HEK293 (cell line): ENCODE measurements around the gene NUP85.

ENCODE experiments used
- CTCF ChIA-PET: fragments of 350-600 bp; formaldehyde crosslinking; extraction: SDS; loops from one replicate; lab custom pipeline; 2021; ENCODE audit warnings: antibody characterized with exemption; lab: Yijun Ruan, JAX
- POLR2A ChIA-PET: fragments of 300-600 bp; formaldehyde crosslinking; extraction: SDS; loops from one replicate; lab custom pipeline; 2020; ENCODE audit warnings: antibody characterized with exemption, inconsistent platforms; lab: Yijun Ruan, JAX
- H3K27ac ChIP-seq: fragments of 200-500 bp; sonication (Bioruptor generic); 2 replicates; pipeline ENCODE4 v1.5.1; 2014; ENCODE audit warnings: low read depth, low read length, control low read depth, inconsistent platforms; ENCODE audit errors: extremely low read depth
- H3K36me3 ChIP-seq, 2 experiments: fragments of 200-500 bp in 1 of 2; sonication (Bioruptor generic) in 1 of 2; 1 replicate in 1 of 2; 2 replicates in 1 of 2; pipeline ENCODE4 v1.5.1; 2014 to 2017; ENCODE audit warnings: inconsistent platforms in 2 of 2, low read length in 2 of 2; ENCODE audit not compliant: control insufficient read depth in 2 of 2, insufficient read depth in 1 of 2
- H3K4me1 ChIP-seq: fragments of 200-500 bp; sonication (Bioruptor generic); 2 replicates; pipeline ENCODE4 v1.5.1; 2014; ENCODE audit warnings: mild to moderate bottlenecking, low read length, inconsistent platforms; ENCODE audit not compliant: control insufficient read depth, insufficient read depth
- H3K4me3 ChIP-seq: 2 replicates; pipeline ENCODE4 v1.5.1; 2011; ENCODE audit warnings: low read depth, mild to moderate bottlenecking, control low read depth, low read length, moderate library complexity
- H3K9me3 ChIP-seq: fragments of 200-500 bp; sonication (Bioruptor generic); 2 replicates; pipeline ENCODE4 v1.5.1; 2014; ENCODE audit warnings: low read depth, low read length, inconsistent platforms; ENCODE audit not compliant: control insufficient read depth, insufficient read depth
- GLIS2 ChIP-seq: fragments of 450-650 bp; formaldehyde crosslinking; IDR thresholded peaks from 2 replicates; pipeline ENCODE4 v1.5.1; 2016; ENCODE audit warnings: missing biosample characterization, missing genetic modification characterization
- HIC1 ChIP-seq: fragments of 450-650 bp; formaldehyde crosslinking; IDR thresholded peaks from 2 replicates; pipeline ENCODE4 v1.5.1; 2016; ENCODE audit warnings: missing biosample characterization, missing genetic modification characterization
- SP3 ChIP-seq: fragments of 450-650 bp; formaldehyde crosslinking; IDR thresholded peaks from 2 replicates; pipeline ENCODE4 v1.5.1; 2016; ENCODE audit warnings: missing biosample characterization, missing genetic modification characterization
- ZNF248 ChIP-seq: fragments of 450-650 bp; formaldehyde crosslinking; IDR thresholded peaks from 2 replicates; pipeline ENCODE4 v1.5.1; 2017; ENCODE audit warnings: missing biosample characterization, missing genetic modification characterization
- ZNF280D ChIP-seq: fragments of 450-650 bp; formaldehyde crosslinking; IDR thresholded peaks from 2 replicates; pipeline ENCODE4 v1.5.1; 2016; ENCODE audit warnings: missing biosample characterization, missing genetic modification characterization
- ZNF335 ChIP-seq: fragments of 450-650 bp; formaldehyde crosslinking; conservative IDR thresholded peaks from 2 replicates; pipeline ENCODE4 v1.5.1; 2016; ENCODE audit warnings: missing biosample characterization, missing genetic modification characterization
- ZNF37A ChIP-seq: fragments of 450-650 bp; IDR thresholded peaks from 2 replicates; pipeline ENCODE4 v1.5.1; 2018; ENCODE audit warnings: missing biosample characterization, missing genetic modification characterization
- ZNF488 ChIP-seq: fragments of 450-650 bp; formaldehyde crosslinking; IDR thresholded peaks from 2 replicates; pipeline ENCODE4 v1.5.1; 2016; ENCODE audit warnings: missing biosample characterization, missing genetic modification characterization
- ZNF514 ChIP-seq: fragments of 450-650 bp; formaldehyde crosslinking; IDR thresholded peaks from 2 replicates; pipeline ENCODE4 v1.5.1; 2016; ENCODE audit warnings: missing biosample characterization, missing genetic modification characterization
- ZNF518A ChIP-seq: fragments of 450-650 bp; formaldehyde crosslinking; conservative IDR thresholded peaks from 2 replicates; pipeline ENCODE4 v1.5.1; 2016; ENCODE audit warnings: low read depth, missing biosample characterization, missing genetic modification characterization
- ZNF521 ChIP-seq: fragments of 450-650 bp; formaldehyde crosslinking; IDR thresholded peaks from 2 replicates; pipeline ENCODE4 v1.5.1; 2017; ENCODE audit warnings: missing biosample characterization, mild to moderate bottlenecking, missing genetic modification characterization
- ZNF549 ChIP-seq: fragments of 450-650 bp; IDR thresholded peaks from 2 replicates; pipeline ENCODE4 v1.5.1; 2018; ENCODE audit warnings: missing biosample characterization, missing genetic modification characterization, mild to moderate bottlenecking, inconsistent platforms, moderate library complexity
- ZNF792 ChIP-seq: fragments of 450-650 bp; formaldehyde crosslinking; IDR thresholded peaks from 2 replicates; pipeline ENCODE4 v1.5.1; 2016; ENCODE audit warnings: missing biosample characterization, missing genetic modification characterization
- ZSCAN18 ChIP-seq: fragments of 450-650 bp; formaldehyde crosslinking; IDR thresholded peaks from 2 replicates; pipeline ENCODE4 v1.5.1; 2016; ENCODE audit warnings: missing biosample characterization, missing genetic modification characterization
- ZSCAN4 ChIP-seq: fragments of 450-650 bp; formaldehyde crosslinking; IDR thresholded peaks from 2 replicates; pipeline ENCODE4 v1.5.1; 2017; ENCODE audit warnings: missing biosample characterization, missing genetic modification characterization

The NUP85 gene

GRCh38 chr17:75239214-75239613 lies 33.7 kb downstream of the NUP85 start (continued):
- no peak for TF ChIP-seq ZNF280D (tag by site-specific recombination)
- no peak for TF ChIP-seq ZSCAN4 (tag by site-specific recombination)

- Histone ChIP-seq H3K9me3 (no peaks in the 10 kb centered on the region), H3K27ac (peak overlapping the region; percentile 47; the same call in 1 of the 2 replicates), H3K4me1 (no peaks in the 10 kb centered on the region), H3K36me3 (peaks cover 35 to 100% of the 10 kb centered on the region in 2 experiments), H3K4me3 (no peak overlapping the region)
- ChIA-PET POLR2A (interaction anchor here (0.6 to 3.5 kb wide), 8 partner anchors 10 to 166 kb away, joined by 3 to 26 read pairs (median 4); partner anchors contain the start of genes GGA3, GRB2, MIF4GD and MRPS7), CTCF (interaction anchor here (0.6 to 7.4 kb wide), 42 partner anchors 9 to 1060 kb away, joined by 3 to 74 read pairs (median 4); partner anchors contain the start of genes GGA3, MIF4GD, MRPS7 and TSEN54)
- no peak for TF ChIP-seq ZSCAN18 (tag by site-specific recombination)
- TF ChIP-seq ZNF514 (tag by site-specific recombination): no peak
- no peak for TF ChIP-seq ZNF37A (tag by site-specific recombination)
- no peak for TF ChIP-seq ZNF549 (tag by site-specific recombination)
- peak; percentile 38 for TF ChIP-seq ZNF335 (tag by site-specific recombination)
- TF ChIP-seq ZNF521 (tag by site-specific recombination): no peak
- 0 out of 2 replicates have a peak, but pooled peaks have one; percentile 30 for TF ChIP-seq HIC1 (tag by site-specific recombination)
- TF ChIP-seq, all 188 proteins: peak for 2
These were observed 34.4 kb downstream of the NUP85 start for GRCh38 chr17:75239778-75240393.

GRCh38 chr17:75240394-75241142 lies 35.1 kb downstream of the NUP85 start:
- peak overlapping the region; percentile 17; the same call in 1 of the 2 replicates for H3K27ac ChIP-seq
- POLR2A ChIA-PET: interaction anchor here (0.5 to 3.5 kb wide), 8 partner anchors 9 to 196 kb away, joined by 3 to 26 read pairs (median 4); partner anchors contain the start of genes GGA3, MIF4GD, MRPS7 and SLC25A19
- no peak overlapping the region for H3K4me3 ChIP-seq
- CTCF ChIA-PET: interaction anchor here (0.6 to 7.4 kb wide), 42 partner anchors 9 to 509 kb away, joined by 3 to 74 read pairs (median 4); partner anchors contain the start of genes GGA3, MIF4GD, MRPS7 and TSEN54
- no peaks in the 10 kb centered on the region for H3K9me3 ChIP-seq
- peaks cover 32 to 100% of the 10 kb centered on the region in 2 experiments for H3K36me3 ChIP-seq
- H3K4me1 ChIP-seq: no peaks in the 10 kb centered on the region
- peak; percentile 94 for TF ChIP-seq GLIS2
- TF ChIP-seq ZNF248 (tag by site-specific recombination): no peak
- 0 out of 2 replicates have a peak, but pooled peaks have one; percentile 29 for TF ChIP-seq SP3 (tag by site-specific recombination)
- TF ChIP-seq ZNF518A: no peak
- TF ChIP-seq ZNF488 (tag by site-specific recombination): no peak
- TF ChIP-seq ZNF792 (tag by site-specific recombination): no peak
